GM11168 (cell line): ENCODE measurements around the gene FAM240A.
"Not testable (repeated sequence)": the region's sequence is repeated elsewhere in the genome, so short reads cannot be mapped to it uniquely, and the experiment has no call there.

ENCODE experiments used
- in situ Hi-C: fragments of 300-500 bp; cut with MboI; formaldehyde crosslinking; loops from one replicate; pipeline ENCODE4 v1.12.0; 2022; ENCODE audit warnings: low sequenced_read_pairs; ENCODE audit not compliant: unreplicated experiment

Gene FAM240A

GRCh38 chr3:46612324-46612723, at the start of gene FAM240A:
TSS of gene FAM240A (plus strand) at chr3:46612525. CDS start at chr3:46612684, 159 bp downstream.
- in situ Hi-C loops, result no loop called here

DNA sequence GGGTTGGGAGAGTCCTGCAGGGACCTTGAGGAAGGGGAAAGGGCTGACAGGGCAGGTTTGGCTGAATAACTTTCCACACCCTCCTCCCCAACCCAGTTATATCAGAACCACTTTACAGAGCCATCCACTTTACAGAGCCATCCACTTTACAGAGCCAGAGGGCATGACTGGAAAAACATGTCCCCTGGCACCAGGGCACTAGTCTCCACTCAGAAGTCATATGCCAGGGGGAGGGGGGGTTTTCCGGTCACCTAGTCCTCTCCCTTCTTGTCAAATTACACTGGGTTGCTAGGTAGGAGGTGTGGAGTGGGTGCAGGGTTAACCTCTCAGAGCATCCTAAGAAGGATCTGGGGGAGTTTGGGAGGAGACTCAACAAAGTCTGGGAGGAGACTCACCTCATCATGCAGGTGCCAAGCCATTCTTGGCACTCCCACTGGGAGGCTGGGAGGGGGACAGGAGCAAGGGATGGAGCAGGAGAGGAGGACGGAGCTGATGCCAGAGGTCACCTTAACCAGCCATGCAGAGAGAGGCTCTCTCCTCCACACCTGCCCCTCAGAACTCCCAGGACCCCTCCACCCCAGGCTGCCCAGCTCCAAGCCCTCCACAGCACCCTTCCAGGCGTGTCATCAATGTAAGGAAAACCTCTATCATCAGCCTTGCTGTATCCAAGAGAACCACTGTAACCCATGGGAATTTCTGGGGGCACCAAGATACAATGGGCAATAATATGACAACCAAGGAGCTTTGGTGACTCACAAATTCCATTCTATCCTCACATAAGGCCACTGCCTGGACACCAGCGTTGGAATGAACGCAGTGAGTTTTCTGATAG, 47.9 kb upstream of the FAM240A start:
- in situ Hi-C loops, result no loop called here

DNA sequence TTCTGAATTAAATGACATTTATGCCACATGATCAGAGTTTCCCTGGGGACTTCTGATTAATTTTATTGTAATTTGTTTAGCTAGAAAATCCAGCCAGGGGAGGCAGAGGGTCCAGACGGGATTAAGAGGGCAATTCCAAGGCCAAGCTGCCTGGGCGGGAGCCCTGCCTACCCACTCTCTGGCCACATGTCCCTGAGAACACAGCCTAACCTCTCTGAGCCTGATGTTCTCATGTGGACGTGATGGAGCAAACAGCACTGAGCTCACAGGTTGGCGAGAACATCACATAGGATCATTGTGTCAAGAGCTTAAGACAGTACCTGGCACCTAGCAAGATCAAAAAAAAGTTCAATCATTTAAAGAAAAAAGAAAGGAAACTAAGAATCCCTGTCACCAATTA, 47.2 kb upstream of the FAM240A start:
- in situ Hi-C loops, result no loop called here

- in situ Hi-C loops, result no loop called here
These were observed 46.7 kb upstream of the FAM240A start for GRCh38 chr3:46565607-46566039.

DNA sequence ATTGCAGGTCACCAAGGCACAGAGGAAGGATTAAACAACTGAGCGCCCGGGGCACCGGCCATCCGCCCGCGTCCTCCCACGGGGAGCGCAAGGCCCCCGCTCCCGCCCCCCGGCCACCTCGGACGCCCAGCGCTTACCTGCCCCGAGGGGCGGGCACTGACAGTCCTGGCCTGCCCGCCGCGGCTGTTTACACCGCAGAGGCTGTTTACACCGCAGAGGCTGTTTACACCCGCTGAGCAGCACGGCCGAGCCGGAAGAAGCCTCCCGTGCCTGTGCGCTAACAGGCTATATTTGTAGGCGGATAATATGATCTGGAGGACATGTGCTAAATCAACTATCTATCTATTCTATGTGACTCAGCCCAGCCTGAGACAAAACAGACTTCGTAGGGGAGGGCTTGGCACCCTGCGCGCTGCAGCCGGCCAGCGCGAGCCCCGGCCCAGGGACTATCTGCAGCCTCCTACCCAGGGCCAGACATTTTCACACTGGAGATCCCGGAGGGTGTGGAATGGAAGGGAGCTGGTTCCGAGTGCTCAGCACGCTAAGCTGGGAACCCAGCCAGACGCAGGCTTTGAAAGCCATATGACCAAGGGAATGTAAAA, 46.2 kb upstream of the FAM240A start, which contains the start of gene LRRC2:
TSS of gene LRRC2 (minus strand) at position 263 of the 602 bp plus-strand sequence. CDS start 14,711 bp downstream, outside the sequence.
- in situ Hi-C loops, result no loop called here

GRCh38 chr3:46571684-46572083, 40.6 kb upstream of the FAM240A start:
- in situ Hi-C loops, result no loop called here

GRCh38 chr3:46573701-46574100, 38.6 kb upstream of the FAM240A start:
- in situ Hi-C loops, result no loop called here

- in situ Hi-C loops, result no loop called here
These were observed 38.1 kb upstream of the FAM240A start for GRCh38 chr3:46574243-46574646.

DNA sequence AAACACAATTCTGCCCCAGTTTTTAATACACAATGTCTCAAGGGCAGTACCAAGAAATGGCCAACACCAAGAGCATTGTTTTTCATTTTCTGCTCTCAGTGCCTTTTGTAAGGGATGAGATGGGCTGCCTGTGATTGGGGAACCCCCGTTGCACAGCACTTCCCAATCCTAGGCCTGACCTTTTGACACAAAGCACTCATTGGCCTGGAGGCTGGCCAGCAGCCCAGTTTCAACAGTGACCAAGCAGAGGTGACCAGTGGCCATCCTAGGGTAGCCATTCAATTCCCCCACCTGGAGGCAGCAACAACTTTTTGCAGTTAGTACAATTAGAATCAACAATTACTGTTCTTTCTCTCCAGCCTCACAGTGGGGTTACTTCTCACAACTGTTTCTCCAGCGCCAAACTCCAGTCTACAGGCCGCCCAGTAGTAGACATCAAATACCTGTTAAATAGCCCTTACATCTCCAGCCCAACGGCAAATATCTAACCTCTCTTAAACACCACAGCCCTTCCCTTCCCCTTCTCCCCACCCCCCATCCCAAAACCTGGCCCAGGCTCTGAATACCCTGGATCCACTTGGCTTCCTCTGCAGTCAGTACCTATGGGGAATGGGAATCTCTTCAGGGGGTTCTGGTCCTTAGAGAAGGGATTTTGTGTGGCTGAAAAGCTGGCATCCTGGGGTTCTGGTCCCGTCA, 37.3 kb upstream of the FAM240A start:
- in situ Hi-C loops, result no loop called here

GRCh38 chr3:46575577-46576222, 36.6 kb upstream of the FAM240A start:
- in situ Hi-C loops, result no loop called here

DNA sequence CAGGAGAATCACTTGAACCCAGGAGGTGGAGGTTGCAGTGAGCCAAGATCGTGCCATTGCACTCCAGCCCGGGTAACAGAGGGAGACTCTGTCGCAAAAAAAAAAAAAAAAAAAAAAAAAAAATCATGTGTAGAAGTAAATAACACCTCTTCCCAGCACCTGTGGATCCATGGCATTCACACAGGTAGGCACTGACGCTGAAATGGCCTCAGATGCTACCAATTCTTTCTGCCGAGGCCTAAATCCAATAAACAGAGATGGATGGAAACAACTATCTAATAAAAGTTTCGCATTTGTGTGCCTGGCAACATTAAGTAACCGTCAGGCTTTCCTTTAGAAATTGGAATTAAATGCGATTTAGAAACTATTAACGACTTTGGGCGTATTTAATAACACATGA, 35.9 kb upstream of the FAM240A start:
- in situ Hi-C loops, result no loop called here

GRCh38 chr3:46576879-46577278, 35.4 kb upstream of the FAM240A start:
- in situ Hi-C loops, result no loop called here

- in situ Hi-C loops, result not testable (repeated sequence)
These were observed 34.6 kb upstream of the FAM240A start for GRCh38 chr3:46577580-46578249.

GRCh38 chr3:46578973-46579755, 33.2 kb upstream of the FAM240A start:
- in situ Hi-C loops, result no loop called here

DNA sequence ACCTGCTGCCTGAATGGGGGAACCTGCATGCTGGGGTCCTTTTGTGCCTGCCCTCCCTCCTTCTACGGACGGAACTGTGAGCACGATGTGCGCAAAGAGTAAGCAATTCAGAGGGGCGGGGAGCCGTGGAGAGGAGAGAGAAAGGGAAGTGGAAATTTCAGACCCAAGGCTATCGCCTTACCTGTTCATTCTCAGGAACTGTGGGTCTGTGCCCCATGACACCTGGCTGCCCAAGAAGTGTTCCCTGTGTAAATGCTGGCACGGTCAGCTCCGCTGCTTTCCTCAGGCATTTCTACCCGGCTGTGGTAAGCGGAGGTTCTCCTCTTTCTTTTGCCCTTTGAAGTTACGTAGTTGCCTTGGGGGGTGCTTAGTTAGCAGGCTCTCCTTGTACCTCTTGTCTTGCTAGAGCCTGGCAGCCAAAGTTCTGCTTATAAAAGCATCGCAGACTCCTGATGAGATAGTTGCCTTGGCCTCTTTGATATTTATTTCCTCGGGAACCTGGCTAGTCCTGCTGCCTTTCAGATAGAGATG, 32.5 kb upstream of the FAM240A start:
- in situ Hi-C loops, result no loop called here

GRCh38 chr3:46580675-46581074, 31.6 kb upstream of the FAM240A start:
- in situ Hi-C loops, result no loop called here

DNA sequence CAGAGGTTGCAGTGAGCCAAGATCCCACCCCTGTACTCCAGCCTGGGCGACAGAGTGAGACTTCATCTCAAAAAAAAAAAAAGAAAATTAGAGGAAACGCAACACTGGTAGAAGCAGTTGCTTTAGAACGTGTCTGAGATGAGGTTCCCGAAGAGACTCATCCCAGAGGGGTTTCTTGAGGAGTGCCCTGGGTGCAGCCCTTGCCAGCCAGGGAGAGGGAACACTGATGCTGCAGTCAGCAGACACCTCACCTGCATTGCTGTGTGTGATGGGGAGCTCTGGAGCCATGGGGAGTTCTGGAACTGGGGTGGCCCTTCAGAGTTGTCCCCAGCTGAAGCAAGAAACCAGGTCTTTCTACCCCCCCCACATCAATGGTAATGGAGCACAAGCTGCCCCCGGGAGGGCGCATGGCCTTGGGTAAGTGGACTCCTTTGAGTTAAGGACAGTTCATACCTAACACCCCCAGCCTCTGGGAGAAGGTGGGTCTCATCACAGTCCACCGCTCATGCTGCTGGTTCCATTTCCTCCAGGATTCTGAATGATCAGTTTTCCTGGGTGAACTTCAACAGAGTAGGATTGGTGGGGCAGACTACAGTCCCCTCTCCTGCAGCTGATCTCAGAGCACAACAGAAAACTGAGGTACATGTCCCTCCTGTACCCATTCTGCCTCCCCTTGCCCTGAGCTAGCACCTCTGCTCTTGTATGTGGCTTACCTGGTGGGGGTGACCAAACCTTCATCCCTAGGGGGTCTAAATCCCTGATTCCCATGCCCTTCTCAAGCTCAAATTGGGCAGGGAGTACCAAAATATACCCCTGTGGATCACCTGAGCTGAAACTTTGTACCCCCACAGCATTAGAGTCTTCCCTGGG, 27.5 kb upstream of the FAM240A start:
- in situ Hi-C loops, result no loop called here
